NCI-H1105 (cell line): ENCODE results near the gene CPLX1.

Experiments used
- DNase-seq: peaks from one replicate; lab custom pipeline; 2025; lab: John Stamatoyannopoulos, UW

The CPLX1 gene

GRCh38 chr4:855880-856224 is 29.9 kb upstream of the CPLX1 start:
- DNase-seq: no peak

GRCh38 chr4:854356-854755 is 28.4 kb upstream of the CPLX1 start:
- DNase-seq: no peak

- DNase-seq: no peak
These were observed 27.5 kb upstream of the CPLX1 start for GRCh38 chr4:853416-853781.

- no peak for DNase-seq
These were observed 25.9 kb upstream of the CPLX1 start for GRCh38 chr4:851701-852430.

DNA sequence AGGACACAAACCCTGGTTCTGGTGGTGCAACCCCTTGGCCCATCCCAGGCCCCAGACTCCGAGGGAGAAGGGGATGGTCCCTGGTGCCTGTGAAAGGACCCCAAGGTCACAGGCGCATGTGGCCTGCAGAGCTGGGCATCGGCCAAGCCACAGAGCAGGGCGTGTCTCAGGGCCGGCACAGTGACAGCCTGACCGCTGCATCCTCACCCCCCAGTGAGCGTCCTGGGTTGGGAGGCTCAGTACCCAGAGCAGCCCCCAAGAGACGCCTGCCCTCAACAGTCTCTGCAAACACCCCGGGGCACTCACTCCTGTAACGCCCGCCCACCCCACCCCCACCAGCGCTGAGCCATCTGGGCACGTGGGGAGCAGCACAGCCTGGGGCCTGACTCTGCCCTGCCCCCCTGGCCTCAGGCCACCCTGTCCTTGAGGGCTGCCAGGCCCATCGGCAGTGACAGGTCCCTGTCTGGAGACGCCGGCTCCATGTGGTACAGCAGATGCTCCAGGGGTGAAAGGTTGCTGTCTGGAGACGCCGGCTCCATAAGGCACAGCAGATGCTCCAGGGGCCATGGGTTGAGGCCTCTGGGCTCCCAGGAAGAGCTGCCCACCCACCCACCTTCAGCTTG is 24.5 kb upstream of the CPLX1 start:
- no peak for DNase-seq

DNA sequence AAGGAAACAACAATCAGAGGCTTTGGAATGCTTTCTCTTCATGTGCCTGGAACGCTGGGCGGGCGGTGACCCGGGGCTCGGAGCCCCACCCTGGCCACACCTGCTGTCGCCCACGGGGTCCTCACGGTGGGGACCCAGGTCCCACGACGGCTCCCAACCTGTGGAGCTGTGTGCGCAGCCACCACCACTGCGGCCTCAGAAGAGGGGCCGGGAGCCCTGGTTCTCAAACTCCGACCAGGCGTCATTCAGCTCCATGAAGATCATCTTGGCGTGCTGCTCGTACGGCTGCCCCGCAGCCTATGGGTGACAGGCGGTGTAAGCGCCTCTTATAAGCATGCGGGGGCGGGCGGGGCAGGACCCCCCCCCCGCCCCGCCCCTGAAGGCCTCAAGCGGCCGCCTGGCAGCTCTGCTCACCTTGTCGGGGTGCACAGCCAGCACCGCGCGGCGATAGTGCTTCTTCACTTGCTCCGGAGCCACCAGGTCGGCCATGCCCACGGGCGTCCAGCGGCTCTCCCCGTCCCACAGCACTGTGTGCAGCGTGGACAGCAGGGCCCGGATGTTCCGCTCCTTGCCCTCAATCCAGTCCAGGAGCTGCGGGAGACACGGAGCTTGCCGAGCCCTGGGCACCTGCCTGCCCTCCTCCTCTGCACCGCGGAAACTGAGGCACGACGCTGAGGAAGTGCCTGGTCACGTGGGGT is 23.7 kb upstream of the CPLX1 start:
- no peak for DNase-seq

DNA sequence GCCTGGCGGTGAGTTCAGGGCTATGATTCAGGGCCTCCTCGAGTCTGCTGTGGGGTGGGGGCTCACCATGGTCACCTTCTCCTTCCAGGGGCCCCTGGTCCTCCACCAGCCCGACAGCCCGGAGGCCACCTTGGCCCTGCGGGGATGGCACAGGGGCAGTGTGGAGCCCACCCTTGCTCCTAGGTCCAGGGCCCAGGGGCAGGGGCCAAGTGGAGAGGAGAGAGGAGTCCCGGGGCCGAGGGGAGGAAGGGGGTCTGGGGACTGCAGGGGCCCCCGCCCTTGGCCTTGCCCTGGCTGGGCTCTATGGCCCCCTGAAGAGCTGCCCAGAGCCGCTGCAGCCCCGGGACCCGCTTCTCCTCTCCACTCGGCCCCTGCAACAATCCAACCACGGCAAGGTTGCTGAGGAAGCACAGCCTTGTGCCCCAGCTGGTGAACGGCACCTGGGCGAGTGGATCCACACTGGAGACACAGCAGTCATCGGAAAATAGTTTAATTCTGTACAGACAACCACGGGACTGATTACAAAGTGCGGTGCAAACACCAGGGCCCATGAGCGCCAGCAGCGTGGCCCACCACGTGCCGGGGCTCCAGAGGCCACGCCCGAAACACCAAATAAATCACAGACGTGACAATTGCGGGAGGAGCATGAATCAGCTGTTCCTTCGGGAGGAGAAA is 23.0 kb upstream of the CPLX1 start:
- no peak for DNase-seq

DNA sequence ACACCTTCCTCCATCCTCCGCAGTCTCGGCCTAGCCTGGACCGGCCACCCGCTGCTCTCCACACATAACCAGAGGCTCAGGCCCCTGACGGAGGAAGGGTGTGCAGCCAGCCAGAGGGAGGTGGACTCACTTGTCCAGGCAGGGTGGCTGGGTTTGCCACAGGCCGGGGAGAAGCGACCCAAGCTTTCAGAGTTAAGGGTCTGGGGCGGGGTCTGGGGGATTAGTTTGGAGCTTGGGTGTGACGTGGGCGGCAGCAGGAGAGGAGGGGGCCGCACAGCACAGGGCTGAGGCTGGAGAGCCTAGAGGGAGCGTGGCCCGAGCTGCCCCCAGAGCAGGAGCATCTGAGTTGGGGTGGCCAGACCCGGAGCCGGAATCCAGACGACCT is 22.4 kb upstream of the CPLX1 start:
- DNase-seq: no peak

DNA sequence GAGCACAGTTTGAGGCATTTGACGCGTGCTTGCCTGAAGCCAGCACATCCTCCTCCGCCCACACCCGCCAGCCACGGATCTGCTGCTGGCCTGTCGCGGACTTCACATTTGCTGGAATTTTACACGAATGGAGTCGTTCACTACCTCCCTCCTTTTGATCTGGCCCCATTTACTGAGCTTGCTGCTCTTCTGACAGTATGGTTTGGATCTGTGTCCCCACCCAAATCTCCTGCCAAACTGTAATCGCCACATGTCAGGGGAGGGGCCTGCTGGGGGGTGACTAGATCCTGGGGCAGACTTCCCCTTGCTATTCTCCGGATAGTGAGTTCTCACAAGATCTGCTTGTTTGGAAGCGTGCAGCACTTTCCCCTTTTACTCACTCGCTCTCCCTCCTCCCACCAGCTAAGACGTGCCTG is 19.9 kb upstream of the CPLX1 start:
- no peak for DNase-seq

DNA sequence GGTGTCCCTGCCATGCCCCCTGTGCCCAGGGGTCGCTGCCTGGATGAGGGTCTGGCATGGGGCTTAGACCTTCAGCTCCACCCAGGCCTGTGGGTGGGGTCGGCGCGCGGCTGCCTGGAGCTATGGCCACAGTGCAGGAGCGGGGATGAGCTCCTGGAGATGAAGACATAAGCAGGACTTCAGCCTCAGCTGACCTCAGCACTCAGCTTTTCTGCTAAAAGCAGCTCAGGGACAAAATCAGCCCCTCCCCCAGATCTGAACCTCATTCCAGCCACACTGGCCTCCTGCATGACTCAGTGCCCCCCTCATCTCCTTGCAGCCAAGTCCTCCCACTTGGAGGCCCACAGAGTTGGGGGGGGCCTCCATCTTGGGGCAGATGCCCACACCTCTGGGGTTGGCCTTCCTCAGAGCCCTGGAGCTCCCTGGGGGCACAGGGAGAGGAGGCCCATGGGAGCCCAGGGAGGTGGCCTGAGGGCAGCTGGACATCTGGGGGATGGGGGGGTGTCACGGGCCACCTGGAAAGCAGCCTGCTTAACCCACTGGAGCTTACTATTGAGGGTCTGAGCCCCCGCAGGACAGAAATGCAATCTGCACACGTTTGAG is 19.4 kb upstream of the CPLX1 start:
- no peak for DNase-seq

- DNase-seq: no peak
These were observed 18.9 kb upstream of the CPLX1 start for GRCh38 chr4:844752-845232.

- no peak for DNase-seq
These were observed 13.9 kb upstream of the CPLX1 start for GRCh38 chr4:839675-840443.

- no peak for DNase-seq
These were observed 11.8 kb upstream of the CPLX1 start for GRCh38 chr4:837772-838171.

GRCh38 chr4:836750-837301 is 10.9 kb upstream of the CPLX1 start:
- no peak for DNase-seq

DNA sequence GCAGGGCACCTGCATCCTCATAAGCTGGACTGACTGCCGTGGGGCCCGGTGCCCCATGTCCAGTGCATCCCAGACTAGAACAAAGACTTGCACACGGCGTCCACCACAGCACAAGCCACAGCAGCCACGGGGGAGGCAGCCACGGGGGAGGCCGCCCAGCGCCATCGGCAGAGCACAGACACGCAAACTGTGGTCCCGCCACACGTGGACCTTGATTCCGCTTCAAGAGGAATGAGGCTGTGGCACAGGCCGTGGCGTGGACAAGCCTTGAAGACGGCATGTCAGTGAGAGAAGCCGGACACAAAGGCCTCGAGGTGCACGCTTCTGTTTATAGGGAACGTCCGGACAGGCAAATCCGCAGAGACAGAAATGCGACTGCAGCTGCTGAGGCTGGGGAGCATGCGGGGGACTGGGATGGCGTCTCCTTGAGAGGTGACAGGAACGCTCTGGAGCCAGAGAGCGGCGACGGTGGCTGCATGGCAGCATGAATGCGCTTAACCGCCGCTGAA is 10.1 kb upstream of the CPLX1 start:
- no peak for DNase-seq

DNA sequence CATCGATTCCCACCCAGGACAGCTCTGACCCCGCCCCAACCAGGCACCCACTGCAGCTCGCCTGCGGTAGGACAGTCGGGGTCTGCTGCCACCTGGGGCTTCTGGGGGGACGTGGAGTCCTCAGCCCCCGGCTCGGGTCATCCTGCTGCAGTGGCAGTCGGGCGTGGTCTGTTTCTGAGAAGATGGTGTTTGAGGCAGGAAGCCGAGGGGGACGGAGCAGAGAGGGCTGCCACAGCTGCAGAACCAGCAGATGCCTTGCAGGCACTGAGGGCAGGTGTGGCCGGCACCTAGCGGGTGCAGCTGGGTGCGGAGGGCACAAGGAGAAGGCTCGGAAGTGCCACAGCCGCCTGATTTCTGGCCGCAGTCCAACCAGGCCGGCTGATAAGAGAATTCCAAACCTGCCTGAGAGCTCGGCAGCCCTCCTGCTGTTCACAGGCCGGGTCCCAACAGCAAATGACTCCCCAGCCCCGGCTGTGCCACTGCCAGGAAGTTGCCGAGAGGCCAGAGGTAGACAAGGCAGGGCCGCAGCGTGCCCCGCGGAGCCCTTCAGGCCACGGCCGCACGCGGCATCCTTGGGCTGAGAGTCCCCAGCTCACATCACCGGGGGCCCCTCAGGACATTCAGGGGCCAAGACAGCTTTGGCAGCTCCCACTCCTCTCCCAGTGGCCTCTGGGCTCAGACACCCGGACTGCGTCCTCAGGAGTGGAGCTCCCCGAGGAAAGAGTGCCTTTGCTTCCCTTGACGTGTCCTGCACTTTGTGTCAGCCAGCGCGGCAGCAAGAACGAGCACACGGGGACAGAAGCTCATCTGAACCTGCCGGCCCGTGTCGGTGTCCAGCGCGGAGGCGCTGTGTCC is 9.4 kb upstream of the CPLX1 start:
- DNase-seq: peak; percentile 50

DNA sequence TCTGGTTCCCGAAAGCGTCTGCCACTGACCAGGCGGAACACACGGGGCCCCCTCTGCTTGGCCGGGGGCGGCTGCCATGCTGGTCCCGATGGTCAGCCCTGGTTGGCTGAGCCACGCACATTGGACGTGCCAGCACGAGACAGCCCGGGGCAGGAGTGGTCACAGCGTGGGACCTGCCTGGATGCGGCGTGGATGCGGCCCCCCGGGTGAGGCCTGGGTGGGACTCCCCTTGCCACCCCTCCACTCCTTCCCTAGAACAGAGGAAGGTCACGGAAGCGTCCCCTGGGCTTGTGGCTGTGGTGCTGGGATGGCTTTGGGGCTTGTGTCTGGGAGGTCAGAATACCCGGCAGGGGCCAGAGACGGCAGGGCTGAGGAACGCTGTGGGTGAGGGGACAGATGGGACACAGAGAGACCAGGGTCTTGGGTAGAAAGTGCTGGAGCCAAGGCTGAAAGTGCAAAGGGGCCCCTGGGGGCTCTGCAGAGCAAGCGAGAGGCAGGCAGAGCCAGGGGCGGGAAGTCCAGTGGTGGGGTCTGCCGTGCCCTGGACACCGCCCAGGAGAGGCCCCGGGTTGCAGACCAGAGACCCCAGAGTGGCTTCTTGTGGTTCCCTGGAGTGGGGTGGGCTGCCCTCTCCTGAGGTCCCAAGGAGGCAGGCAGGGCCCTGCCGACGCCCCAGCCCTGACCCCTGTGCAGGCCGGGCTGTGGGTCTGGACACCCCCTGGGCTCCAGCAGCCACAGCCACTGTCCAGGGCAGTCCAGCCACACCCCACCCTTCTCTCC is 8.6 kb upstream of the CPLX1 start:
- DNase-seq: no peak

DNA sequence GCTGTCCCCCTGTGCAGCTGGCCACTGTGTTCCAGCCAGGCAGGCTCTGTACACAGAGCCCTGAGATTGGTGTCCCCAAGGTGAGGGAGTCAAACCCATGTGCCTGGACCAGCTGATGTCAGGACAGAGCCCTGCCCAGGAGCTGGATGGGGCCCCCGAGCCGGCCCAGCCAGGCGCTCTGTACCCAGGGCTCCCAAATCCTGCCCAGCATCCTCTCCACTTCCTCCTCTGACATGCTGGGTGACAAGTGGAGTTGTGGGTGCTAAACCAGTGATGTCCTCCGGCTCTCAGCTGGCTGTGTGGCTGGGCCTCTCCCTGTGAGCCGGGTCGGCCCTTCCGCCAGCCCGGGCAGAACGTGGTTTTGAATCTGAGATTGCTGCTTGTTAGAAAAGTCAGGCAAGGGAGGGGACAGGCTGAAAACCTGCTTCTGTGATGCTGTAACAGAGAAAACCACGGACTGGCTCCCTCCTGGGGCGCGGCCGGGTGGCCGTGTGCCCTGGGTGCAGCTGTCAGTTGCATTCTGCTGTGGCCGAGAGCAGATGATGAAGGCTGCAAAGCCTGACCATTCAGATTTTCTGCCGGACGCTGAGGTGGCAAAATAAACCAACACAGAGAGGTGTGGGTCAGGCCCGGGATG is 7.9 kb upstream of the CPLX1 start:
- no peak for DNase-seq

DNA sequence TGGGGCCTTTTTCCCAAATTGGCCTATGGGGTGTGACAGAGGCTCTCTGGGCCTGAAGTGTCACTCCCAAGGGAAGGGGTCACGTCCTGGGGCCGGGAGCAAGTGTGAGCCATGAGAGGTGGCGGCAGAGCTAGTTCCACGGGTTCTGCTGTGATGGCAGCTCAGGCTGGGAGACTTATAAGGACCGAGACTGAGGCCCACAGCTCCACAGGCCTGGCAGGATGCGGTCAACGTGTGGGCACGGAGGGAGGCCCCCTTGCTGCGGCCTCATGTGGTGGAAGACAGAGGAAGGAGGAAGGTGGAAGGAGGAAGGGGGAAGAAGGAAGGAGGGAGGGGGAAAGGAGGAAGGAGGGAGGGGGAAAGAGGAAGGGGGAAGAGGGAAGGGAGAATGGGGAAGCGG is 7.2 kb upstream of the CPLX1 start:
- DNase-seq: no peak
